ENCODE data around the gene SDCCAG8. TPM values are rescaled to one million over a fixed set of nuclear protein-coding genes. Genes with fewer than 3 reads are reported as not detected.

Gene SDCCAG8
- total RNA-seq, 1 experiment from 2014 or later = 7.9 TPM

- no peak for DNase-seq (ENCODE audit: low spot score)
Measured at GRCh38 chr1:243483071-243483771, 227.4 kb downstream of the SDCCAG8 start.

GRCh38 chr1:243483952-243484351 is 228.1 kb downstream of the SDCCAG8 start:
- DNase-seq (ENCODE audit: low spot score) = no peak

GRCh38 chr1:243487036-243487648 is 231.3 kb downstream of the SDCCAG8 start:
- no peak for DNase-seq (ENCODE audit: low spot score)

- no peak for DNase-seq (ENCODE audit: low spot score)
Measured at GRCh38 chr1:243487649-243488227, 231.9 kb downstream of the SDCCAG8 start.

GRCh38 chr1:243488459-243489157 is 232.8 kb downstream of the SDCCAG8 start:
- DNase-seq (ENCODE audit: low spot score) = no peak

- no peak for DNase-seq (ENCODE audit: low spot score)
Measured at GRCh38 chr1:243489158-243489527, 233.3 kb downstream of the SDCCAG8 start.

- DNase-seq (ENCODE audit: low spot score) = no peak
Measured at GRCh38 chr1:243489681-243490546, 234.1 kb downstream of the SDCCAG8 start.

- DNase-seq (ENCODE audit: low spot score) = no peak
Measured at GRCh38 chr1:243490748-243491686, 235.2 kb downstream of the SDCCAG8 start.

- DNase-seq (ENCODE audit: low spot score) = no peak
Measured at GRCh38 chr1:243493156-243494129, 237.6 kb downstream of the SDCCAG8 start.

GRCh38 chr1:243494741-243495431 is 239.0 kb downstream of the SDCCAG8 start:
- DNase-seq (ENCODE audit: low spot score) = no peak

GRCh38 chr1:243495442-243496186 is 239.8 kb downstream of the SDCCAG8 start:
- peak; percentile 43 for DNase-seq (ENCODE audit: low spot score)

GRCh38 chr1:243496187-243496646 is 240.4 kb downstream of the SDCCAG8 start:
- no peak for DNase-seq (ENCODE audit: low spot score)

- no peak for DNase-seq (ENCODE audit: low spot score)
Measured at GRCh38 chr1:243496806-243497205, 241.0 kb downstream of the SDCCAG8 start.

GRCh38 chr1:243497939-243498681 is 242.3 kb downstream of the SDCCAG8 start:
- DNase-seq (ENCODE audit: low spot score) = no peak

- no peak for DNase-seq (ENCODE audit: low spot score)
Measured at GRCh38 chr1:243499248-243499647, 243.4 kb downstream of the SDCCAG8 start.

- no peak for DNase-seq (ENCODE audit: low spot score)
Measured at GRCh38 chr1:243499711-243500110, 243.9 kb downstream of the SDCCAG8 start.

GRCh38 chr1:243500512-243500911 is 244.7 kb downstream of the SDCCAG8 start:
- DNase-seq (ENCODE audit: low spot score) = no peak
